Neuronal stem cell (in vitro differentiated cells): ENCODE results near the gene ANKRD49.

ENCODE experiments used
- DNase-seq: peaks from one replicate; pipeline ENCODE4 v3.0.0-alpha.2; 2013; ENCODE audit warnings: low spot score
- H2AFZ ChIP-seq: one replicate; pipeline ENCODE4 v1.6.1; 2013; ENCODE audit warnings: mild to moderate bottlenecking, low read length, inconsistent platforms
- H2AK5ac ChIP-seq: 2 replicates; pipeline ENCODE4 v1.6.1; 2013; ENCODE audit warnings: low read depth, mild to moderate bottlenecking, inconsistent platforms, low read length, moderate library complexity, mixed read lengths
- H2BK120ac ChIP-seq: 2 replicates; pipeline ENCODE4 v1.6.1; 2013; ENCODE audit warnings: low read depth, mild to moderate bottlenecking, inconsistent platforms, low read length, moderate library complexity, mixed read lengths
- H2BK12ac ChIP-seq: one replicate; pipeline ENCODE4 v1.6.1; 2013; ENCODE audit warnings: low read length, inconsistent platforms
- H2BK15ac ChIP-seq: 2 replicates; pipeline ENCODE4 v1.6.1; 2013; ENCODE audit warnings: mild to moderate bottlenecking, low read length, inconsistent platforms, mixed read lengths
- H2BK5ac ChIP-seq: one replicate; pipeline ENCODE4 v1.6.1; 2013; ENCODE audit warnings: inconsistent platforms, mild to moderate bottlenecking, low read length, moderate library complexity
- H3K14ac ChIP-seq: one replicate; pipeline ENCODE4 v1.6.1; 2013; ENCODE audit warnings: low read length, inconsistent platforms
- H3K18ac ChIP-seq: 2 replicates; pipeline ENCODE4 v1.6.1; 2013; ENCODE audit warnings: low read length, inconsistent platforms
- H3K23ac ChIP-seq: 2 replicates; pipeline ENCODE4 v1.6.1; 2013; ENCODE audit warnings: low read depth, mild to moderate bottlenecking, mixed read lengths, low read length, inconsistent platforms; ENCODE audit not compliant: poor library complexity
- H3K27ac ChIP-seq: replicated peaks from 3 replicates; pipeline ENCODE4 v1.5.1; 2013; ENCODE audit warnings: low read length, inconsistent platforms
- H3K27me3 ChIP-seq, 3 experiments: 2 replicates each; pipeline ENCODE4 v1.6.1; 2013; ENCODE audit warnings: low read length in 3 of 3, mild to moderate bottlenecking in 2 of 3, inconsistent platforms in 1 of 3, low read depth in 1 of 3, mixed read lengths in 1 of 3, moderate library complexity in 1 of 3; ENCODE audit not compliant: control insufficient read depth in 3 of 3, insufficient read depth in 3 of 3
- H3K36me3 ChIP-seq, 2 donors: replicated peaks in 1 of 2; 2 replicates each; pipeline ENCODE4 v1.6.1; 2013; ENCODE audit warnings: low read length in 2 of 2; ENCODE audit not compliant: control insufficient read depth in 2 of 2, insufficient read depth in 2 of 2
- H3K4ac ChIP-seq: 2 replicates; pipeline ENCODE4 v1.6.1; 2013; ENCODE audit warnings: inconsistent platforms, mild to moderate bottlenecking, low read length, moderate library complexity
- H3K4me1 ChIP-seq, 2 donors: 1 replicate in 1 of 2; 2 replicates in 1 of 2; pipeline ENCODE4 v1.6.1; 2013; ENCODE audit warnings: low read length in 2 of 2, low read depth in 1 of 2; ENCODE audit not compliant: control insufficient read depth in 2 of 2, insufficient read depth in 1 of 2
- H3K4me2 ChIP-seq: one replicate; pipeline ENCODE4 v1.6.1; 2013; ENCODE audit warnings: mild to moderate bottlenecking, low read length, inconsistent platforms; ENCODE audit not compliant: insufficient read depth, poor library complexity, severe bottlenecking
- H3K4me3 ChIP-seq, 2 donors: 2 replicates each; pipeline ENCODE4 v1.5.1; 2013; ENCODE audit warnings: low read length in 2 of 2, mild to moderate bottlenecking in 2 of 2, inconsistent platforms in 1 of 2, moderate library complexity in 1 of 2
- H3K79me1 ChIP-seq: one replicate; pipeline ENCODE4 v1.6.1; 2013; ENCODE audit warnings: low read depth, mild to moderate bottlenecking, inconsistent platforms, low read length, moderate library complexity
- H3K9ac ChIP-seq: one replicate; pipeline ENCODE4 v1.6.1; 2013; ENCODE audit warnings: mild to moderate bottlenecking, low read depth, low read length, inconsistent platforms; ENCODE audit not compliant: poor library complexity
- H3K9me3 ChIP-seq, 2 donors: replicated peaks in 1 of 2; 2 replicates each; pipeline versions ENCODE3 to v1.6.1; 2013; ENCODE audit warnings: low read length in 2 of 2, mild to moderate bottlenecking in 2 of 2, inconsistent platforms in 1 of 2, low read depth in 1 of 2, mixed read lengths in 1 of 2, moderate library complexity in 1 of 2; ENCODE audit not compliant: control insufficient read depth in 2 of 2, insufficient read depth in 1 of 2
- H4K8ac ChIP-seq: one replicate; pipeline ENCODE4 v1.6.1; 2013; ENCODE audit warnings: low read depth, mild to moderate bottlenecking, inconsistent platforms, low read length, moderate library complexity
- H4K91ac ChIP-seq: one replicate; pipeline ENCODE4 v1.6.1; 2013; ENCODE audit warnings: low read length, low read depth, mild to moderate bottlenecking, inconsistent platforms; ENCODE audit not compliant: poor library complexity
- WGBS, 2 donors: extraction: QIAGEN DNeasy Blood & Tissue Kit; methylation state at CpG; one replicate each; pipeline ENCODE4 v1.1.7; 2013; ENCODE audit warnings: missing lambda C conversion rate in 2 of 2, mixed read lengths in 1 of 2; ENCODE audit not compliant: insufficient read length in 2 of 2, insufficient replicate concordance in 1 of 2; ENCODE audit errors: extremely low coverage in 2 of 2; 5-methylcytosine and 5-hydroxymethylcytosine counted together

Gene ANKRD49

DNA sequence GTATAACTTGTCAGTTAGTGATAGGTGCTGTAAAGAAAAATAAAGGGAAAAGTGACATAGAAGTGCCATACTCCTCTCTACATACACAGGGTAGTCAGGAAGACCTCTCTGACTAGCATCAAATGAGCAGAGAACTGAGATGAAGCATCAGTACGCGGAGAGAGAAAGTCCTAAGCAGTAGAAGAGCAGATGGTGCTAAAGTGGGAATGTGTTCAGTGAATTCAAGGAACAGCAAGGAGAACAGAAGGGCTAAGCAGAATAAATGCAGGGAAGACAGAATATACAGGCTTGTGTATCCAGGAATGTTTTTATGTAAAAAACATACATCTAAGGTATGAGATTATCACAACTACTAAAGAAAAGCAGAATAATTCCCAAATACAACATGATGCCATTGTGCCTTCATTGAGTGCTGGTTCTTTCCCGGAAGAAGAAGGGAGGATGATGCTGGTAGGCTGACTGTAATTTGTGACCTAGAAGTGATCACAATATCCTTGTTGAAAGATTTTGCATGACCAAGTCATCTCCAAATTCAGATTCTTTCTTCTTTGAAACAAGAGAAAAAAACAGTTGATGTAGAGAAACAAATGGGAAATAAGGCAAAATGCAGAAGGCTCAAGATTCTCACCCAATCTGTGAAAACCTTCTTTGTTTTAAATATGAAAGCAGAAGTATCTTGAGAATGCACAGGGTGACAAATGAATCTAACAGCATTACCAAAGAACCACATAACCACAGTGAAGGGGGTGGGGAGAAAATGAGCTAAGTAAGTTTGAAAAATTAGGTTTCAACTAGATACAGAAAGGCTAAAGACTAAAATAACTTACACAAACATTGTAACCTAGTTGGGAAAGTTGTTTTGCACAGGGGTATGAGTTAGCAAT, 20.6 kb upstream of the ANKRD49 start:
- no peak overlapping the region for H4K8ac ChIP-seq
- no peak overlapping the region for H2AFZ ChIP-seq
- no peak overlapping the region for H3K4ac ChIP-seq
- H2AK5ac ChIP-seq: no peak overlapping the region
- H3K27me3 ChIP-seq: no peaks in the 10 kb centered on the region
- H3K4me1 ChIP-seq: no peaks in the 10 kb centered on the region
- H3K23ac ChIP-seq: no peak overlapping the region
- no peak overlapping the region for H2BK120ac ChIP-seq
- no peak overlapping the region for H3K4me2 ChIP-seq
- no peaks in the 10 kb centered on the region for H3K79me1 ChIP-seq
- no peak overlapping the region for H3K9ac ChIP-seq
- H3K18ac ChIP-seq: no peak overlapping the region
- WGBS, 2 donors: no CpG with 5 or more reads among the region's 3 CpGs
- H2BK15ac ChIP-seq: no peak overlapping the region
- H3K14ac ChIP-seq: no peak overlapping the region
- no peaks in the 10 kb centered on the region for H3K9me3 ChIP-seq
- H3K27ac ChIP-seq: no peak overlapping the region
- H4K91ac ChIP-seq: no peak overlapping the region
- DNase-seq: no peak
- no peak overlapping the region for H2BK5ac ChIP-seq
- no peak overlapping the region for H3K4me3 ChIP-seq
- peaks cover 3 to 94% of the 10 kb centered on the region in 2 donors for H3K36me3 ChIP-seq
- no peak overlapping the region for H2BK12ac ChIP-seq

DNA sequence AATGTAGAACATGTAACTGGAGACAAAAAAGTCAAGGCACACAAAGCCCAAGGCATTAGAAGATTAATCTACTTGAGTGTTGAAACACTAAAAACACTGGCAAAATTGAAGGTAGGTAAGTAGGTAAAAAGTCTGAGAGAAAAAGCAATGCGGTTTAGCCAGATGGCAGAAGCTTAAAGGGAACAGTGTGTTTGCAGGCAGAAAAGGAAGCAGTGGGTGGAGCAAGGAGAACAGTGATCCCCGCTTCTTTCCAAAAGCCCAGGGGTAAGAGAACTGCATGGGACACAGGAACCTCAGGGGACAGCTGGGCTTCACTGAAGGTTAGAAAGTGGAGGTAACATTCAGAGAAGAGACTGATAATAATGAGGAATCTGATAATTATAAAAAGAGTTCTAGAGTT, 16.2 kb upstream of the ANKRD49 start:
- Histone ChIP-seq H3K4me3 (no peak overlapping the region), H3K27me3 (no peaks in the 10 kb centered on the region), H3K4me1 (no peaks in the 10 kb centered on the region), H3K9me3 (no peaks in the 10 kb centered on the region), H3K14ac (no peak overlapping the region), H3K23ac (no peak overlapping the region), H2AK5ac (no peak overlapping the region), H3K27ac (no peak overlapping the region), H3K4ac (no peak overlapping the region), H3K4me2 (no peak overlapping the region), H3K79me1 (no peaks in the 10 kb centered on the region), H2BK12ac (no peak overlapping the region), H2BK15ac (no peak overlapping the region), H3K36me3 (peaks cover 2 to 94% of the 10 kb centered on the region in 2 donors), H4K91ac (no peak overlapping the region), H2BK120ac (no peak overlapping the region), H4K8ac (no peak overlapping the region), H3K9ac (no peak overlapping the region), H2BK5ac (no peak overlapping the region), H3K18ac (no peak overlapping the region), H2AFZ (no peak overlapping the region)
- no CpG with 5 or more reads among the region's 2 CpGs for WGBS, 2 donors
- no peak for DNase-seq

DNA sequence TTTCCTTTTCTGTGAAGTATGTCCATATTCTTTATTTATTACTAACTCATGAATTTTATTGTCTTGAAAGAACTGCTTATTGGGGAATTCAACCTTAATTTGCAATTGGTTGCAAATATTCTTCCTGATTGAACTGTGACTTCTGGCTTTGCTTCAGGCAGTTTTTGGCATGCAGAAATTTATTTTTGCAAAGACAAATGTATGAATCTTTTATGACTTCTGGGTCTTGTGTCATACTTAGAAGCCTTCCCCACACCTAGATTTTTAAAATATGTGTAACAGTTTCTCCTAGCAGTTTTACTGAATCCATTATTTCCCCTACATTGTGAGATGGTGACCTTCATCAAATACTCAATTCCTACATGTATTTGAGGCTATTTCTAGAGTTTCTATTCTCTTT, 12.4 kb upstream of the ANKRD49 start:
- no peaks in the 10 kb centered on the region for H3K79me1 ChIP-seq
- no peak overlapping the region for H3K27ac ChIP-seq
- no peak overlapping the region for H3K9ac ChIP-seq
- H2BK5ac ChIP-seq: no peak overlapping the region
- H3K23ac ChIP-seq: no peak overlapping the region
- no peak overlapping the region for H2AK5ac ChIP-seq
- no peak overlapping the region for H2BK120ac ChIP-seq
- peaks cover 7 to 96% of the 10 kb centered on the region in 2 donors for H3K36me3 ChIP-seq
- DNase-seq: no peak
- no peak overlapping the region for H3K4me2 ChIP-seq
- no peak overlapping the region for H3K18ac ChIP-seq
- no peaks in the 10 kb centered on the region for H3K4me1 ChIP-seq
- no peak overlapping the region for H2BK15ac ChIP-seq
- no peak overlapping the region for H2AFZ ChIP-seq
- no peak overlapping the region for H4K8ac ChIP-seq
- no peak overlapping the region for H4K91ac ChIP-seq
- no peak overlapping the region for H3K14ac ChIP-seq
- no peak overlapping the region for H3K4me3 ChIP-seq
- H2BK12ac ChIP-seq: no peak overlapping the region
- H3K4ac ChIP-seq: no peak overlapping the region
- no peaks in the 10 kb centered on the region for H3K27me3 ChIP-seq
- H3K9me3 ChIP-seq: no peaks in the 10 kb centered on the region

DNA sequence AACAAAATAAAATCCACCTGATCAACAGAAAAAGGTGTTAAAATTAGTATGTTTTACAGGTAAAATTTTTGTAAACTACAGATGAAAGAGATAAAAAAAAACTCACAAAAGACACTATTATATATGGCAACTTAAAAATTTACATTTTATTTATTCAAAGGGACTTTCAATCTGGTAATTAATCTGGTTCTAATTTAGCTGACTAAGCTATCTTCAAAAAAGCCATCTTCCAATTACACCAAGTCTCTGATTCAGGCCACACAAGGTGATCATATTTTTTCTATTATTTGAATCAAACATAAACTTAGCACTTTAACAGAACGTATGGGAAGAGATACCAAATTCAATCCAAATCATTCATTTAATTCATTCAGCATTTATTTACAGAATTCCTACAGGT, 7.7 kb upstream of the ANKRD49 start:
- H3K36me3 ChIP-seq: peaks cover 16 to 98% of the 10 kb centered on the region in 2 donors
- no peak for DNase-seq
- no CpG with 5 or more reads among the region's 1 CpG for WGBS, 2 donors

More for the DNA sequence above, 7.7 kb upstream of the ANKRD49 start:
- Histone ChIP-seq H4K91ac (no peak overlapping the region), H3K18ac (no peak overlapping the region), H3K4me3 (no peak overlapping the region), H4K8ac (no peak overlapping the region), H3K9me3 (no peaks in the 10 kb centered on the region), H2BK120ac (no peak overlapping the region), H3K23ac (no peak overlapping the region), H3K9ac (no peak overlapping the region), H3K27ac (no peak overlapping the region), H2BK15ac (no peak overlapping the region), H3K4ac (no peak overlapping the region), H2AFZ (no peak overlapping the region), H3K79me1 (no peaks in the 10 kb centered on the region), H2BK5ac (no peak overlapping the region), H3K4me2 (no peak overlapping the region), H2BK12ac (no peak overlapping the region), H3K14ac (no peak overlapping the region), H2AK5ac (no peak overlapping the region), H3K4me1 (no peaks in the 10 kb centered on the region), H3K27me3 (no peaks in the 10 kb centered on the region)
